Gastroesophageal sphincter (tissue), 4 donors: ENCODE measurements around the gene SYK. TPM values are rescaled to one million over a fixed set of nuclear protein-coding genes. Genes with fewer than 3 reads are reported as not detected.

Experiments used
- ATAC-seq: fragments of 150-250 bp; one replicate; pipeline ENCODE4 v1.9.1; 2016; ENCODE audit warnings: mild to moderate bottlenecking, moderate library complexity
- H3K27ac ChIP-seq, 4 donors: fragments of 200-600 bp; sonication (generic) in 3 of 4; 1 replicate in 3 of 4; 2 replicates in 1 of 4; pipeline ENCODE4 v1.5.1; 2016 to 2019
- H3K27me3 ChIP-seq: fragments of 200-600 bp; sonication (generic); one replicate; pipeline ENCODE4 v1.5.1; 2019
- H3K36me3 ChIP-seq, 2 donors: fragments of 200-600 bp; sonication (generic); one replicate each; pipeline ENCODE4 v1.5.1; 2019; ENCODE audit warnings: control low read depth in 1 of 2
- H3K4me1 ChIP-seq, 3 donors: fragments of 200-600 bp; sonication (generic); 1 replicate in 2 of 3; 2 replicates in 1 of 3; pipeline ENCODE4 v1.5.1; 2016 to 2019; ENCODE audit warnings: control low read depth in 2 of 3
- H3K4me3 ChIP-seq, 2 donors: fragments of 200-600 bp; sonication (generic); one replicate each; pipeline ENCODE4 v1.5.1; 2019; ENCODE audit warnings: mild to moderate bottlenecking in 1 of 2, moderate library complexity in 1 of 2
- H3K9me3 ChIP-seq, 3 donors: fragments of 200-600 bp; sonication (generic); one replicate each; pipeline ENCODE4 v1.5.1; 2017 to 2019; ENCODE audit warnings: control low read depth in 2 of 3
- CTCF ChIP-seq, 4 experiments: fragments of 200-600 bp in 2 of 4; fragments of 450-650 bp in 2 of 4; sonication (generic) in 1 of 4; IDR thresholded peaks; one replicate each; pipeline ENCODE4 v1.5.1; 2017 to 2019; ENCODE audit warnings: antibody characterized with exemption in 4 of 4, mild to moderate bottlenecking in 2 of 4, moderate library complexity in 2 of 4
- EP300 ChIP-seq: sonication (generic); formaldehyde crosslinking; IDR thresholded peaks from one replicate; pipeline ENCODE4 v1.6.1; 2017; ENCODE audit warnings: antibody characterized with exemption, mild to moderate bottlenecking
- POLR2A ChIP-seq, 2 donors: fragments of 450-650 bp; IDR thresholded peaks; one replicate each; pipeline ENCODE4 v1.6.1; 2017; ENCODE audit warnings: antibody characterized with exemption in 2 of 2, mild to moderate bottlenecking in 2 of 2, moderate library complexity in 1 of 2
- POLR2AphosphoS5 ChIP-seq: sonication (generic); formaldehyde crosslinking; IDR thresholded peaks from one replicate; pipeline ENCODE4 v1.6.1; 2017; ENCODE audit warnings: antibody characterized with exemption
- WGBS, 2 donors: methylation state at CpG; one replicate each; pipeline ENCODE4 v1.1.5; 2018; ENCODE audit warnings: low coverage in 1 of 2; 5-methylcytosine and 5-hydroxymethylcytosine counted together
- total RNA-seq, 4 donors: library from RNA; depleted of rRNA; stranded (reverse); fragments of >200 nt; gene quantifications; one replicate each; pipeline ENCODE4 v1.1.0, GENCODE V29; 2016

The SYK gene
- total RNA-seq, 4 donors from 2014 or later, result 4.0 to 15.3 (median 10.4) TPM

- Histone ChIP-seq H3K9me3 (no peaks in the 10 kb centered on the region), H3K27ac (no peak overlapping the region), H3K4me1 (no peaks in the 10 kb centered on the region), H3K27me3 (no peaks in the 10 kb centered on the region), H3K36me3 (peaks cover 0 to 4% of the 10 kb centered on the region in 2 donors), H3K4me3 (no peak overlapping the region)
- 69 to 76% methylated on average over 6 to 7 of the region's 8 CpGs for WGBS, 2 donors
- no peak for TF ChIP-seq POLR2A (IDR thresholded peaks at IDR 0.05)
- TF ChIP-seq CTCF (IDR thresholded peaks at IDR 0.05), result no peak
- TF ChIP-seq EP300, result no peak
- TF ChIP-seq POLR2AphosphoS5, result no peak
- no peak for ATAC-seq
Observed at GRCh38 chr9:90872835-90873294, 71.2 kb downstream of the SYK start.

- Histone ChIP-seq H3K4me3 (no peak overlapping the region), H3K4me1 (no peaks in the 10 kb centered on the region), H3K9me3 (no peaks in the 10 kb centered on the region), H3K27ac (no peak overlapping the region), H3K36me3 (peaks cover 0 to 4% of the 10 kb centered on the region in 2 donors), H3K27me3 (no peaks in the 10 kb centered on the region)
- 83% methylated on average over 1 to 2 of the region's 2 CpGs for WGBS, 2 donors
- TF ChIP-seq CTCF (IDR thresholded peaks at IDR 0.05) (no peak), POLR2AphosphoS5 (no peak), POLR2A (IDR thresholded peaks at IDR 0.05) (no peak), EP300 (no peak)
- ATAC-seq, result no peak
Observed at GRCh38 chr9:90873422-90873821, 71.8 kb downstream of the SYK start.

GRCh38 chr9:90874194-90874593, 72.6 kb downstream of the SYK start:
- 64 to 70% methylated on average over 3 to 8 of the region's 8 CpGs for WGBS, 2 donors
- peaks cover 0 to 4% of the 10 kb centered on the region in 2 donors for H3K36me3 ChIP-seq
- no peaks in the 10 kb centered on the region for H3K9me3 ChIP-seq
- TF ChIP-seq POLR2A (IDR thresholded peaks at IDR 0.05) (no peak), EP300 (no peak), CTCF (IDR thresholded peaks at IDR 0.05) (no peak), POLR2AphosphoS5 (no peak)
- no peak overlapping the region for H3K4me3 ChIP-seq
- no peaks in the 10 kb centered on the region for H3K4me1 ChIP-seq
- H3K27me3 ChIP-seq, result no peaks in the 10 kb centered on the region
- ATAC-seq, result no peak
- H3K27ac ChIP-seq, result no peak overlapping the region

GRCh38 chr9:90878562-90878961, 76.9 kb downstream of the SYK start:
- H3K27me3 ChIP-seq, result no peaks in the 10 kb centered on the region
- no peak overlapping the region for H3K4me3 ChIP-seq
- no peak for ATAC-seq
- H3K36me3 ChIP-seq, result peaks cover 0 to 17% of the 10 kb centered on the region in 2 donors
- TF ChIP-seq POLR2A (IDR thresholded peaks at IDR 0.05), result no peak
- no peak for TF ChIP-seq CTCF (IDR thresholded peaks at IDR 0.05)
- TF ChIP-seq EP300, result no peak
- no peak for TF ChIP-seq POLR2AphosphoS5
- 69 to 91% methylated on average over 3 to 5 of the region's 5 CpGs for WGBS, 2 donors
- no peak overlapping the region for H3K27ac ChIP-seq
- H3K9me3 ChIP-seq, result no peaks in the 10 kb centered on the region
- no peaks in the 10 kb centered on the region for H3K4me1 ChIP-seq

GRCh38 chr9:90880066-90880465, 78.4 kb downstream of the SYK start:
- H3K4me1 ChIP-seq, result no peaks in the 10 kb centered on the region
- H3K27ac ChIP-seq, result no peak overlapping the region
- no CpG with 5 or more reads among the region's 2 CpGs for WGBS, 2 donors
- no peak for ATAC-seq
- TF ChIP-seq POLR2A (IDR thresholded peaks at IDR 0.05) (no peak), CTCF (IDR thresholded peaks at IDR 0.05) (no peak), EP300 (no peak), POLR2AphosphoS5 (no peak)
- H3K27me3 ChIP-seq, result no peaks in the 10 kb centered on the region
- H3K9me3 ChIP-seq, result no peaks in the 10 kb centered on the region
- H3K4me3 ChIP-seq, result no peak overlapping the region
- peaks cover 0 to 17% of the 10 kb centered on the region in 2 donors for H3K36me3 ChIP-seq
